Activated CD8-positive, alpha-beta T cell treated with anti-CD3 and anti-CD28 coated beads, Interleukin-2, amount 10 ng/mL, durations not matched to agents 7 days and 5 days (primary cell): Measurements from ENCODE around the gene DGCR6L. TPM values are rescaled to one million over a fixed set of nuclear protein-coding genes. Genes with fewer than 3 reads are reported as not detected.
"Not testable (repeated sequence)": the region's sequence is repeated elsewhere in the genome, so short reads cannot be mapped to it uniquely, and the experiment has no call there.

ENCODE experiments used
- ATAC-seq: fragments of 150-1000 bp; cut with Tn5 transposase; one replicate; pipeline ENCODE4 v1.10.0; 2021; ENCODE audit warnings: moderate library complexity
- CTCF ChIA-PET: fragments of 350-600 bp; sonication (Branson Sonifier 250); formaldehyde crosslinking; loops from one replicate; lab custom pipeline; 2021; ENCODE audit warnings: antibody characterized with exemption; lab: Charles Lee
- POLR2A ChIA-PET: fragments of 350-600 bp; sonication (Branson Sonifier 250); formaldehyde crosslinking; loops from one replicate; lab custom pipeline; 2021; ENCODE audit warnings: antibody characterized with exemption; lab: Charles Lee
- DNase-seq: peaks from one replicate; pipeline ENCODE4 v3.0.0-alpha.2; 2020
- H3K27ac Mint-ChIP-seq: one replicate; pipeline ENCODE4 v1.8.0; 2021; ENCODE audit warnings: mild to moderate bottlenecking, mixed read lengths
- H3K27me3 Mint-ChIP-seq: one replicate; pipeline ENCODE4 v1.8.0; 2021; ENCODE audit warnings: low read depth, mixed read lengths
- H3K36me3 Mint-ChIP-seq: one replicate; pipeline ENCODE4 v1.8.0; 2021; ENCODE audit warnings: low read depth, mixed read lengths
- H3K4me1 Mint-ChIP-seq: one replicate; pipeline ENCODE4 v1.8.0; 2021; ENCODE audit warnings: low read depth, mixed read lengths
- H3K4me3 Mint-ChIP-seq: one replicate; pipeline ENCODE4 v1.8.0; 2021; ENCODE audit warnings: mild to moderate bottlenecking, mixed read lengths
- H3K9me3 Mint-ChIP-seq: one replicate; pipeline ENCODE4 v1.8.0; 2022; ENCODE audit warnings: mixed read lengths; ENCODE audit not compliant: insufficient read depth
- total RNA-seq, 2 experiments: library from RNA; stranded (reverse); gene quantifications; one replicate each; pipeline ENCODE4 v1.2.3, GENCODE V29; 2021

The DGCR6L gene
- 10 to 100 TPM; 50.4 to 56.3 TPM for total RNA-seq

GRCh38 chr22:20319745-20320658 is at the start of gene DGCR6L:
TSS of gene DGCR6L (minus strand) at chr22:20320060. CDS start at chr22:20319988, 72 bp downstream.
- H3K27ac Mint-ChIP-seq: peak within 1 kb of the TSS; percentile 86
- H3K4me3 Mint-ChIP-seq: peak within 1 kb of the TSS; percentile 94
- DNase-seq: peak; percentile 97
- H3K36me3 Mint-ChIP-seq: peaks cover 5% of the 10 kb centered on the region
- ChIA-PET POLR2A (interaction anchor here (1.0 to 1.2 kb wide), 3 partner anchors 28 to 76 kb away, joined by 3 to 4 read pairs (median 3); no protein-coding TSS in a partner anchor), CTCF (interaction anchor here (1.0 to 1.6 kb wide), 5 partner anchors 74 to 299 kb away, joined by 3 to 6 read pairs (median 3); partner anchors contain the start of genes TANGO2 and ZNF74)
- H3K9me3 Mint-ChIP-seq: no peaks in the 10 kb centered on the region
- ATAC-seq: peak; percentile 80
- H3K27me3 Mint-ChIP-seq: no peaks in the 10 kb centered on the region
- H3K4me1 Mint-ChIP-seq: peaks cover 53% of the 10 kb centered on the region

- ATAC-seq, H3K27ac Mint-ChIP-seq, CTCF ChIA-PET, DNase-seq, H3K36me3 Mint-ChIP-seq, H3K27me3 Mint-ChIP-seq, H3K9me3 Mint-ChIP-seq, POLR2A ChIA-PET, H3K4me3 Mint-ChIP-seq: not testable (repeated sequence)
- H3K4me1 Mint-ChIP-seq: peaks cover 19% of the 10 kb centered on the region
These were observed 49.0 kb upstream of the DGCR6L start for GRCh38 chr22:20368875-20369274.

- POLR2A ChIA-PET, DNase-seq, H3K27me3 Mint-ChIP-seq, H3K9me3 Mint-ChIP-seq, ATAC-seq, H3K36me3 Mint-ChIP-seq, H3K4me3 Mint-ChIP-seq, H3K27ac Mint-ChIP-seq, CTCF ChIA-PET: not testable (repeated sequence)
- H3K4me1 Mint-ChIP-seq: peaks cover 28% of the 10 kb centered on the region
These were observed 47.0 kb upstream of the DGCR6L start for GRCh38 chr22:20366841-20367240.

- ATAC-seq, POLR2A ChIA-PET, H3K9me3 Mint-ChIP-seq, CTCF ChIA-PET, DNase-seq, H3K27me3 Mint-ChIP-seq, H3K36me3 Mint-ChIP-seq, H3K4me3 Mint-ChIP-seq: not testable (repeated sequence)
- peak overlapping the region; percentile 31 for H3K27ac Mint-ChIP-seq
- H3K4me1 Mint-ChIP-seq: peaks cover 23% of the 10 kb centered on the region
These were observed 44.7 kb upstream of the DGCR6L start for GRCh38 chr22:20364335-20365260.

- CTCF ChIA-PET, H3K27me3 Mint-ChIP-seq, ATAC-seq, H3K9me3 Mint-ChIP-seq, H3K36me3 Mint-ChIP-seq, H3K27ac Mint-ChIP-seq, H3K4me3 Mint-ChIP-seq, DNase-seq, POLR2A ChIA-PET: not testable (repeated sequence)
- H3K4me1 Mint-ChIP-seq: peaks cover 23% of the 10 kb centered on the region
These were observed 42.5 kb upstream of the DGCR6L start for GRCh38 chr22:20362403-20362802.

GRCh38 chr22:20361752-20362229 is 41.9 kb upstream of the DGCR6L start:
- POLR2A ChIA-PET, H3K27me3 Mint-ChIP-seq, DNase-seq, ATAC-seq, H3K4me3 Mint-ChIP-seq, H3K9me3 Mint-ChIP-seq, H3K36me3 Mint-ChIP-seq, CTCF ChIA-PET, H3K27ac Mint-ChIP-seq: not testable (repeated sequence)
- peaks cover 23% of the 10 kb centered on the region for H3K4me1 Mint-ChIP-seq

- DNase-seq, H3K9me3 Mint-ChIP-seq, ATAC-seq, POLR2A ChIA-PET, H3K4me3 Mint-ChIP-seq, H3K36me3 Mint-ChIP-seq, H3K27ac Mint-ChIP-seq, H3K27me3 Mint-ChIP-seq, CTCF ChIA-PET: not testable (repeated sequence)
- H3K4me1 Mint-ChIP-seq: peaks cover 23% of the 10 kb centered on the region
These were observed 41.2 kb upstream of the DGCR6L start for GRCh38 chr22:20360866-20361751.

GRCh38 chr22:20360261-20360660 is 40.4 kb upstream of the DGCR6L start:
- ATAC-seq, CTCF ChIA-PET, H3K27me3 Mint-ChIP-seq, DNase-seq, H3K27ac Mint-ChIP-seq, POLR2A ChIA-PET, H3K9me3 Mint-ChIP-seq, H3K4me3 Mint-ChIP-seq, H3K36me3 Mint-ChIP-seq: not testable (repeated sequence)
- peaks cover 21% of the 10 kb centered on the region for H3K4me1 Mint-ChIP-seq

GRCh38 chr22:20358503-20359239 is 38.8 kb upstream of the DGCR6L start:
- H3K27ac Mint-ChIP-seq, H3K36me3 Mint-ChIP-seq, ATAC-seq, H3K9me3 Mint-ChIP-seq, POLR2A ChIA-PET, H3K27me3 Mint-ChIP-seq, DNase-seq, H3K4me3 Mint-ChIP-seq, H3K4me1 Mint-ChIP-seq, CTCF ChIA-PET: not testable (repeated sequence)

- POLR2A ChIA-PET, H3K9me3 Mint-ChIP-seq, H3K4me1 Mint-ChIP-seq, H3K4me3 Mint-ChIP-seq, ATAC-seq, DNase-seq, H3K27ac Mint-ChIP-seq, H3K36me3 Mint-ChIP-seq, CTCF ChIA-PET, H3K27me3 Mint-ChIP-seq: not testable (repeated sequence)
These were observed 38.1 kb upstream of the DGCR6L start for GRCh38 chr22:20357967-20358366.
